ENCODE results near the gene ZBTB39. TPM values are rescaled to one million over a fixed set of nuclear protein-coding genes. Genes with fewer than 3 reads are reported as not detected.

ZBTB39 gene
- total RNA-seq, 1 experiment from 2014 or later, result 31.2 TPM

DNA sequence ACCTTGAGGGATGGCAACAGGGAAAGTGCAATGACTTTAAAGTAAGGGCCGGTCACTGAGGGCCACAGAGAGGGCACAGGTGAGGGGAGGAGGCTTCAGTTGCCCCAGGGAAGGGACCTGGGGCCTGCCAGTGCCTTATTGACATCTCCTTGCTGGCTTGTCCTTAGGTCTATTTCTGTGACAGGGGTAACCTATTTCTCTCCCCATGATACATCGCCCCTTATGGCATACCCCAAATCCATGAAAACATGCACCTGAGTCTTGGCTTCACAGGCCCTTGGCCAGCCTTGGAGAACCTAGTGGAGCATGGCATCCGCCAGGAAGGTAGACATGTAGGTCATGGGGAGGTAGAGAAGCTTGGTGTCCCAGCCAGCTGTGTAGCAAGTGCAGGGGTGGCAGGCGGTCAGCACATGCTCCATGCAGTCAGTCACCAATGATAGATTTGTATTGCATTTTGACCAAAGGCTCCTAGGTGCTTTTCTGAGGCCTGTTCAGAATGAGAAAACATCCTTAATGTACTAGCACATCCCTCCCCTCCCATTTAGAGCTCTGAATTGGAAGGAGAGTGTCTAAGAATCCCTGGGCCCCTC, 25.3 kb downstream of the ZBTB39 start:
- H3K27ac Mint-ChIP-seq, result no peak overlapping the region
- Histone ChIP-seq H3K9ac (ENCODE audit: extremely low read depth, insufficient read length, low read length) (no peak overlapping the region), H3K9me3 (ENCODE audit: control insufficient read depth, low read depth, low read length) (no peaks in the 10 kb centered on the region), H2AFZ (ENCODE audit: low read length) (no peak overlapping the region), H3K56ac (ENCODE audit: insufficient read length, low read depth, low read length) (no peak overlapping the region), H3K14ac (ENCODE audit: insufficient read depth, low read length) (no peak overlapping the region), H2BK120ac (ENCODE audit: low read depth, low read length, poor library complexity, severe bottlenecking) (no peak overlapping the region), H3K4ac (ENCODE audit: low read depth, low read length) (no peak overlapping the region), H3T11ph (ENCODE audit: low read length) (no peak overlapping the region), H2BK20ac (ENCODE audit: low read depth, low read length, poor library complexity, severe bottlenecking) (no peak overlapping the region), H4K5ac (ENCODE audit: insufficient read length, low read depth, low read length) (no peak overlapping the region), H2AK5ac (ENCODE audit: insufficient read length, low read length) (no peak overlapping the region), H3K79me2 (ENCODE audit: insufficient read depth, low read length) (no peaks in the 10 kb centered on the region), H3K79me1 (ENCODE audit: insufficient read depth, low read depth, low read length, poor library complexity, severe bottlenecking) (no peaks in the 10 kb centered on the region), H3K23ac (ENCODE audit: insufficient read length, low read depth, low read length) (no peak overlapping the region), H3K4me2 (ENCODE audit: insufficient read depth, insufficient read length, low read length) (no peak overlapping the region), H2BK12ac (ENCODE audit: insufficient read length, low read depth, low read length) (no peak overlapping the region), H4K20me1 (ENCODE audit: control insufficient read depth, insufficient read depth, insufficient read length) (no peaks in the 10 kb centered on the region), H2BK15ac (ENCODE audit: low read depth, low read length) (no peak overlapping the region), H3K4me1 (ENCODE audit: insufficient read depth, low read length) (no peaks in the 10 kb centered on the region), H2BK5ac (ENCODE audit: insufficient read length, low read length) (no peak overlapping the region), H3K27me3 (ENCODE audit: insufficient read depth, low read length) (no peaks in the 10 kb centered on the region), H4K8ac (replicated peaks; ENCODE audit: insufficient read length, low read depth, low read length) (no peak overlapping the region), H3K18ac (ENCODE audit: insufficient read length, low read depth, low read length) (no peak overlapping the region), H4K91ac (ENCODE audit: insufficient read length, low read depth, low read length) (no peak overlapping the region), H3K27ac (ENCODE audit: insufficient read length, low read depth, low read length) (no peak overlapping the region), H3K23me2 (ENCODE audit: insufficient read length, low read depth, low read length, poor library complexity, severe bottlenecking) (no peaks in the 10 kb centered on the region)
- no peaks in the 10 kb centered on the region; the same call in 1 of the 2 replicates for H3K27me3 Mint-ChIP-seq (ENCODE audit: low read depth)
- no peak overlapping the region for H3K4me3 Mint-ChIP-seq
- peaks cover 3 to 4% of the 10 kb centered on the region in 2 experiments; a peak in 3 of 5 replicates for H3K9me3 Mint-ChIP-seq
- DNase-seq, result no peak
- peaks cover 0 to 4% (median 0%) of the 10 kb centered on the region in 3 experiments; a peak in 2 of 7 replicates for H3K36me3 Mint-ChIP-seq (ENCODE audit: insufficient read depth in 1 of 3, low read depth in 3 of 3)
- no peaks in the 10 kb centered on the region for H3K4me1 Mint-ChIP-seq
- TF ChIP-seq, protein P1, sequence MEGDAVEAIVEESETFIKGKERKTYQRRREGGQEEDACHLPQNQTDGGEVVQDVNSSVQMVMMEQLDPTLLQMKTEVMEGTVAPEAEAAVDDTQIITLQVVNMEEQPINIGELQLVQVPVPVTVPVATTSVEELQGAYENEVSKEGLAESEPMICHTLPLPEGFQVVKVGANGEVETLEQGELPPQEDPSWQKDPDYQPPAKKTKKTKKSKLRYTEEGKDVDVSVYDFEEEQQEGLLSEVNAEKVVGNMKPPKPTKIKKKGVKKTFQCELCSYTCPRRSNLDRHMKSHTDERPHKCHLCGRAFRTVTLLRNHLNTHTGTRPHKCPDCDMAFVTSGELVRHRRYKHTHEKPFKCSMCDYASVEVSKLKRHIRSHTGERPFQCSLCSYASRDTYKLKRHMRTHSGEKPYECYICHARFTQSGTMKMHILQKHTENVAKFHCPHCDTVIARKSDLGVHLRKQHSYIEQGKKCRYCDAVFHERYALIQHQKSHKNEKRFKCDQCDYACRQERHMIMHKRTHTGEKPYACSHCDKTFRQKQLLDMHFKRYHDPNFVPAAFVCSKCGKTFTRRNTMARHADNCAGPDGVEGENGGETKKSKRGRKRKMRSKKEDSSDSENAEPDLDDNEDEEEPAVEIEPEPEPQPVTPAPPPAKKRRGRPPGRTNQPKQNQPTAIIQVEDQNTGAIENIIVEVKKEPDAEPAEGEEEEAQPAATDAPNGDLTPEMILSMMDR (conservative IDR thresholded peaks at IDR 0.05), result no peak
- no CpG with 5 or more reads among the region's 4 CpGs for WGBS (ENCODE audit: extremely low coverage, insufficient read length, low lambda C conversion rate)
